DOHH2 (cell line): ENCODE data around the gene COX5A.

ENCODE experiments used
- H3F3A ChIP-seq: fragments of 200-600 bp; sonication (generic), shearing (Covaris generic); 2 replicates; pipeline ENCODE4 v1.6.0; 2016; ENCODE audit warnings: antibody characterized with exemption, mild to moderate bottlenecking; ENCODE audit not compliant: control insufficient read depth, insufficient read depth
- H3K27ac ChIP-seq: fragments of 200-600 bp; sonication (generic); 2 replicates; pipeline ENCODE4 v1.5.1; 2014; ENCODE audit warnings: low read depth, mild to moderate bottlenecking, low read length, moderate library complexity
- H3K27me3 ChIP-seq: fragments of 200-600 bp; sonication (generic); 2 replicates; pipeline ENCODE4 v1.6.1; 2014; ENCODE audit warnings: mild to moderate bottlenecking, low read length, mixed read lengths; ENCODE audit not compliant: control insufficient read depth
- H3K36me3 ChIP-seq: fragments of 200-600 bp; sonication (generic); 2 replicates; pipeline ENCODE4 v1.6.1; 2014; ENCODE audit warnings: mild to moderate bottlenecking, low read length, moderate library complexity, mixed read lengths; ENCODE audit not compliant: control insufficient read depth
- H3K4me1 ChIP-seq: fragments of 200-600 bp; sonication (generic); 2 replicates; pipeline ENCODE4 v1.6.1; 2014; ENCODE audit warnings: mild to moderate bottlenecking, low read length, mixed read lengths; ENCODE audit not compliant: control insufficient read depth
- H3K4me2 ChIP-seq: fragments of 200-600 bp; sonication (generic); 2 replicates; pipeline ENCODE4 v1.6.0; 2014; ENCODE audit warnings: mild to moderate bottlenecking, low read length, moderate library complexity
- H3K4me3 ChIP-seq: fragments of 200-600 bp; sonication (generic); 2 replicates; pipeline ENCODE4 v1.5.1; 2014; ENCODE audit warnings: mild to moderate bottlenecking, low read length, mixed read lengths
- H3K79me2 ChIP-seq: fragments of 200-600 bp; sonication (generic); 2 replicates; pipeline ENCODE4 v1.6.1; 2014; ENCODE audit warnings: mild to moderate bottlenecking, low read length, mixed read lengths; ENCODE audit not compliant: control insufficient read depth
- H3K9me2 ChIP-seq: fragments of 200-600 bp; sonication (generic); replicated peaks from 2 replicates; pipeline ENCODE4 v1.6.1; 2014; ENCODE audit warnings: mild to moderate bottlenecking, low read length, mixed read lengths; ENCODE audit not compliant: control insufficient read depth
- H3K9me3 ChIP-seq: fragments of 200-600 bp; sonication (generic); 2 replicates; pipeline ENCODE4 v1.6.1; 2014; ENCODE audit warnings: antibody characterized with exemption, low read length, mixed read lengths; ENCODE audit not compliant: control insufficient read depth, insufficient read depth
- H4K20me1 ChIP-seq: fragments of 200-600 bp; sonication (generic); 2 replicates; pipeline ENCODE4 v1.6.0; 2014; ENCODE audit warnings: low read depth, mild to moderate bottlenecking, antibody characterized with exemption, low read length, moderate library complexity; ENCODE audit not compliant: control insufficient read depth, insufficient read depth
- CTCF ChIP-seq: fragments of 200-600 bp; sonication (generic); IDR thresholded peaks from one replicate; pipeline ENCODE4 v1.5.1; 2014; ENCODE audit warnings: antibody characterized with exemption, mild to moderate bottlenecking, low read depth, low read length; ENCODE audit not compliant: poor library complexity, severe bottlenecking
- EZH2phosphoT487 ChIP-seq: fragments of 200-600 bp; sonication (generic); IDR thresholded peaks from 2 replicates; pipeline ENCODE4 v1.6.1; 2017; ENCODE audit warnings: borderline replicate concordance, mild to moderate bottlenecking, antibody characterized with exemption, low read length, moderate library complexity, mixed read lengths

COX5A gene

GRCh38 chr15:74956648-74957475 is 19.0 kb upstream of the COX5A start, which contains the start of gene RPP25:
Gene RPP25 (minus strand): TSS chr15:74956772. CDS start chr15:74956583, 189 bp downstream.
- H3K27ac ChIP-seq = peak within 1 kb of the TSS; percentile 5; the same call in 1 of the 2 replicates

GRCh38 chr15:74955796-74956647 is 18.1 kb upstream of the COX5A start:
- TF ChIP-seq CTCF (peak; percentile 62), EZH2phosphoT487 (no peak)
- Histone ChIP-seq H4K20me1 (peaks cover 3% of the 10 kb centered on the region; the same call in 1 of the 2 replicates), H3K36me3 (no peaks in the 10 kb centered on the region), H3K9me3 (no peaks in the 10 kb centered on the region), H3K9me2 (no peaks in the 10 kb centered on the region), H3K79me2 (peaks cover 26% of the 10 kb centered on the region), H3K4me3 (peak overlapping the region; percentile 72), H3K4me1 (peaks cover 69% of the 10 kb centered on the region), H3K27ac (no peak overlapping the region), H3K4me2 (peak overlapping the region; percentile 79), H3K27me3 (peaks cover 28% of the 10 kb centered on the region), H3F3A (no peaks in the 10 kb centered on the region)

More at GRCh38 chr15:74956648-74957475, 19.0 kb upstream of the COX5A start, which contains the start of gene RPP25:
- no peaks in the 10 kb centered on the region for H3K9me2 ChIP-seq
- peaks cover 3% of the 10 kb centered on the region; the same call in 1 of the 2 replicates for H4K20me1 ChIP-seq
- TF ChIP-seq CTCF = no peak
- no peak for TF ChIP-seq EZH2phosphoT487
- H3F3A ChIP-seq = peaks cover 6% of the 10 kb centered on the region; the same call in 1 of the 2 replicates
- peaks cover 76% of the 10 kb centered on the region for H3K4me1 ChIP-seq
- H3K79me2 ChIP-seq = peaks cover 26% of the 10 kb centered on the region
- peak within 1 kb of the TSS; percentile 72 for H3K4me3 ChIP-seq
- peak within 1 kb of the TSS; percentile 79 for H3K4me2 ChIP-seq
- H3K27me3 ChIP-seq = peaks cover 28% of the 10 kb centered on the region
- no peaks in the 10 kb centered on the region for H3K36me3 ChIP-seq
- H3K9me3 ChIP-seq = no peaks in the 10 kb centered on the region

- peak overlapping the region; percentile 72 for H3K4me3 ChIP-seq
- no peak overlapping the region for H3K27ac ChIP-seq
Measured at GRCh38 chr15:74955017-74955416, 17.1 kb upstream of the COX5A start.

More at GRCh38 chr15:74955017-74955416, 17.1 kb upstream of the COX5A start:
- Histone ChIP-seq H3K9me3 (no peaks in the 10 kb centered on the region), H3K9me2 (no peaks in the 10 kb centered on the region), H3K4me1 (peaks cover 62% of the 10 kb centered on the region), H3K79me2 (peaks cover 26% of the 10 kb centered on the region), H4K20me1 (peaks cover 5% of the 10 kb centered on the region; the same call in 1 of the 2 replicates), H3K36me3 (no peaks in the 10 kb centered on the region), H3K27me3 (peaks cover 28% of the 10 kb centered on the region), H3F3A (no peaks in the 10 kb centered on the region), H3K4me2 (peak overlapping the region; percentile 79)
- TF ChIP-seq EZH2phosphoT487 = no peak
- TF ChIP-seq CTCF = no peak
